ENCODE data around the gene DYRK2.

The DYRK2 gene

GRCh38 chr12:67648521-67649260 lies at the start of gene DYRK2:
Gene DYRK2 (plus strand): TSS chr12:67648745. CDS start chr12:67649134, 389 bp downstream.
- DNase-seq: peak; percentile 75

GRCh38 chr12:67599691-67600090 lies 48.9 kb upstream of the DYRK2 start:
- no peak for DNase-seq

GRCh38 chr12:67601126-67601525 lies 47.4 kb upstream of the DYRK2 start:
- DNase-seq: no peak

- DNase-seq: no peak
Observed at GRCh38 chr12:67609226-67609870, 39.2 kb upstream of the DYRK2 start.

GRCh38 chr12:67613040-67613439 lies 35.5 kb upstream of the DYRK2 start:
- no peak for DNase-seq

GRCh38 chr12:67617629-67618028 lies 30.9 kb upstream of the DYRK2 start:
- no peak for DNase-seq

DNA sequence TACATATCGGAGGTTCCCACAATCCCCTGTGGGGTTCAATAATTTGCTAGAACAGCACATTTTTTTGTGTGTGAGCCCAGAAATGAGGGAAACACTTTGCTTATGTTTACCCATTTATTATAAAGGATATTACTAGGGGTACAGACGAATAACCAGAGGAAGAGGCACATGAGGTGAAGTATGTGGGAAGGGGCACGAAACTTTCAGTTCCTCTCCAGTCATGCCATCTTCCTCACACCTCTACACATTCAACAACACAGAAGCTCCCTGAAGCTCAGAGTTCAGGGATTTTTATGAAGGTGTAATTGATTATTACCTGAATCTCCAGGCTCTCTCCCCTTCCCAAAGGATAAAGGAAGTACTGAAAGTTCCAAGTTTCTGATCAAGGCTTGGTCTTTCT lies 30.2 kb upstream of the DYRK2 start:
- no peak for DNase-seq

DNA sequence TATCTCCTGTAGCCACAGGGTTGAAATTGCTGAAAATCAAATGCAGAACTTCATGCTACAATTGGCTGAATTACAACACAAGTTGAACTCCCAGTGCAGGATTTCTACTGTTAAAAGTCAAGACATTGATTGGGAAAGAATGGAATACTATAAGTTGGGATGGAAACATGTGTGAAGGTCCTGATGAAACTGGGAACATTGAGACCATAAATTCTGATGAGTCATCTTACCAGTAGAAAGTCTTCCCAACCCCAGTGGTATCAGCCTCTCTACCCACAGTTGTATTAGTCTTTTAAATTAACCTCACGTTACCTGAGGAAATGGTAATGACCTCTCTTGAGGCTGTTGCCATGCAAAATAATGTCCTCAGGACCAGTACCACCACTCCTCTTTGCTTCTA lies 27.4 kb upstream of the DYRK2 start:
- DNase-seq: no peak

DNA sequence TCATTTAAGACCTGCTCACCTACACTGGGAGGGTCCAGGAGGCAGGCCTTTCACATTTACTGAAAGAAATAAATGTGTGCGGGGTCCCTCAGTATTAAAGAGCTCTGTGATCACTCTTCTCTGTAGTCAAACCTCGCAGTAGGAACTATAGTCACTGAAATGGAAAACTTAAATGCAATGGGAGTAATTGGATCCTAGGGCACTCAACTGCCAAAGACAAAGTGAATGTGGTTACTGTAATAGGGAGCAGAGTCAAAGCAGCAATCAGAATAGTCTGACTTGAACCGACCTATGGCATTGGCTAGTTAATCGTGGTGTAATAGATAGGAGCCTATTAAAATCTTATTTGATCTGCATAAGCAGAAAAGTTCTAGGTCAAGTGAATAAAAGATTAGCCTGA lies 26.6 kb upstream of the DYRK2 start:
- DNase-seq: no peak

DNA sequence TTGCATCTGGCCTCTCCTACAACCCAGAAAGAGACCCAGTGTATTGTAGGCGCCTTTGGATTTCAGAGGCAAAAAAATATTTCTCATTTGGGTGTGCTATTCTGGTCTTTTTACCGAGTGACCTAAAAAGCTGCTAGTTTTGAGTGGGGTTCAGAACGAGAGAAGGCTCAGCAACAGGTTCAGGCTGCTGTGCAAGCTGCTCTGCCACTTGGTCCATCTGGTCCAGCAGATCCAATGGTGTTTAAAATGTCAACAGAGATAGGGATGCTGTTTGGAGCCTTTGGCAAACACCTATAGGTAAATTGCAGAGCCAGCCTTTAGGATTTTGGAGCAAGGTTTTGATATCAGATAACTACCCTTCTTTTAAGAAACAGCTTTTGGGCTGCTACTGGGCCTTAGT lies 25.3 kb upstream of the DYRK2 start:
- DNase-seq: no peak

GRCh38 chr12:67624355-67624754 lies 24.2 kb upstream of the DYRK2 start:
- no peak for DNase-seq

DNA sequence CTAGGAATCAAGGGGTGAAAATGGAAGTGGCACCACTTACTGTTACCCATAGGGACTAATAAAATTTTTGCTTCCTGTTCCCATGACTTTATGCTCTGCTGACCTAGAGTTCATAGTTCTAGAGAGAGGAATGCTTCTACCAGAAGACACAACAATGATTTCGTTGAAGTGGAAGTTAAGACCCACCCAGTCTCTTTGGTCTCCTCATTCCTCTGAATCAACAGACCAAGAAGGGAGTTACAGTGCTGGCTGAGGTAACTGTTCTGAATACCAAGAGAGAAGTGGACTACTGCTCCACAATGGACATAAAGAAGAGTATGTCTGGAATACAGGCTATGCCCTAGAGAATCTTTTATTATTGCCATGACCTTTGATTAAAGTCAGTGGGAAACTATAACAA lies 23.5 kb upstream of the DYRK2 start:
- no peak for DNase-seq

DNA sequence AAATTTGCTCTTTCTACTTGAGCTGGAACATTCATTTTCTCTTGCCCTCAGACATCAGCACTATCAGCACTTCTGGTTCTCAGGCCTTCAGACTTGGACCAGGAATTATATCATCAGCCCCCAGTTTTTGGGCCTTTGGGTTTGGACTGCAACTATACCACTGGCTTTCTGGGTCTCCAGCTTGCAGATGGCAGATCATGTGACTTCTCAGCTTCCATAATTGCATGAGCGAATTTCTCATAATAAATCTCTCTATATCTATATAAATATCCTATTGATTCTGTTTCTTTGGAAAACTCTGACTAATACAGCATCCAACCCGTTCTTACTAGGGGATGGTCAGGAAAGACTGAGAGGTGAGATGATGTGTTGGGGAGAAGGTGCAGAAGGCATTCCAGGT lies 22.4 kb upstream of the DYRK2 start:
- DNase-seq: no peak

GRCh38 chr12:67630373-67631088 lies 18.0 kb upstream of the DYRK2 start:
- peak; percentile 66 for DNase-seq

GRCh38 chr12:67632005-67632404 lies 16.5 kb upstream of the DYRK2 start:
- no peak for DNase-seq

DNA sequence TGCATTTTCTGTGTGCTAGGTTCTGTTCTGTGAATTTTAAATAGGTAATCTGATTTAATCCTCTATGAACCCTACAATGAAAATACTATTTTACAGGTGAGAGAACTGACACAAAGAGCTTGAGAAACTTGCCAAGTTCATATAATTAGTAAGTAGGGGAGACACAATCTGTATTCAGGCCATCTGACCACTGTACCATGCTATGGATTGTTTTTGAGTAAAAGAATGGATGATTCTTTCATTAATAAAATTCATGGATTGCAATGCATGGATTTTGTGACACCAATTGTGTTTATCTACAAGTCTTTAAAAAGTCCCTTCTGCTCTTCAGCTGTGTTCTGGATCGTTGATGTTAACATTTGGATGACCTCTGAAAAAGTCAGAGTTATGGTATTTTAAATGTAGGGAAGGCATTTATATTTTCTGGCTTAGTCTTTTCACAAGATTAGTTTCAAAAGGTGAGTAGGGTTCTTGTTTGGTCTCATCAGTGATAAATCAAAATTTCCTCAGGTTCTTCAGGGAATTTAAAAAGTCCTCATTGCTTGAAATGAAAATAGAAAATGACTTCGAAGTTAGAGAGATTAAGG lies 15.4 kb upstream of the DYRK2 start:
- DNase-seq: no peak

DNA sequence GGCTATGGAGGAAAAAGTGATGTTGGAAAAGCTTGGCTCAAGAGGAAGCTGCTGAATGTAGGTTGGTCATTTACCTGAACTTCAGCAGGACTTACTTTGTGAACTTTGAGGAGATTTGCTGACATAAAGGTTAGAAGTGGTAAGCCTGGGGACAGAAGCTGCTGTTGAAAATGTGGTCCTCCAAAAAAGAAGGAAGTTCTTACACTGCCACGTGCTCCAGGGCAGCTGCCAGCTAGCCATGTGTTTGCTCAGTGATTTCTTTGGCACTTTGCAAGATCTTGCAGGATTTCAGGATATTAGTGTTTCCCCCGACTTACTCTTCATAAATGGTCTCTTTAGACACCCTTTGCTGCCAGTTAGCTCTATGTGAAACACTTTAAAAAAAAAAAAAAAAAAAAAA lies 14.8 kb upstream of the DYRK2 start:
- DNase-seq: no peak

GRCh38 chr12:67634303-67634761 lies 14.2 kb upstream of the DYRK2 start:
- no peak for DNase-seq

DNA sequence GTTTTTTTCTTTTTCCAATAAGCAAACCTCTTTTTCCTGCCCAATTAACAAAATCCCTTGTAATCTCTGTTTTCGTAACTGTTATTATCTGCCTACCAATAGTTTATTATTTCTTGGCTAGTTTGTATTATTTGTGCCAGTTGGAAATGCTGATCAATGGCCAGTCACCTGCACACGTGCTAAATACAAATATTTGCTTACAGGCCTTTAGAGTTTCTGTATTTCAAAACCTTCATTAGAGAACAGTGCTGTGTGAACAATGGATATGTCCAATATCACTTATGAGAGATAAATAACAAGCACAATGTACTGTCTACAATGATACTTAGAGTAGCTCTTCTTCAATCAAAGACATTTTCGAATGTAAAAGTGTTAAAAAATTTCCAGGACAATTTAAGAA lies 10.8 kb upstream of the DYRK2 start:
- DNase-seq: no peak

DNA sequence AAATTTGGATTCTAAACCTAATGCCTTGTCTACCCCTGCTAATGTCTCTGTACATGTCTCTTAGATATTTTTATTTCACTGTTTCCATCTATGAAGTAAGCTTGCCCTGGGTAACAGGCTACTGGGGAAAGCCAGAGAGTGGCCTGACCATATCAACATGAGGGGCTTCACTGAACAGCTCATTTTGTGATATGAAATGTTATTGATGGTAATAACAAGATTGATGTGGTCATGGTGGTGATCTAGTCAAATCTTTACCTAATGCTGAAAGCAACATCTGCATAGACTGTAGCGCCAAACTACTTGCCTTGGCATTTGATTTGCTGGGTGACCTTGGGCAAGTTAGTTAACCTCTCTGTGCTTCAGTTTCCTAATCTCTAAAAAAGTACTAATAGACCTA lies 9.9 kb upstream of the DYRK2 start:
- DNase-seq: no peak

DNA sequence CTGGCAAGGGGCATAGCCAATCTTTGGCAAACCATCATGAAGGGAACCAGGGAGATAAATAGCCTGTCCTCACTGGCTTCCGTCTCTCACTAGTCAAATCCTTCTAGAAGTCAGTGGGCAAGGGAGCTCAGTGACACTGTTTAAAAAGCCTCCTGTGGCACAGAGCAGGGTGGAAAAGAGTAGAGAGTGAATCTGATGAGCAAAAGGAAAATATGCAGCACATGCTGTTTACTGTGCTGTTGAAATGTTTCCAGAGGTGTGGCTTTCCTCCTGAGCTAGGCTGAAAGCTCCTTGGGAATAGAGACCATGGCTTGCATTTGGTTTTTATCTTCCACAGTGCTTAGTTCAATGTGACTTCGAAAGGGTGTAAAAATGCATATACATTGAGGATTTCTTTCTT lies 7.7 kb upstream of the DYRK2 start:
- DNase-seq: no peak

- no peak for DNase-seq
Observed at GRCh38 chr12:67645126-67645525, 3.4 kb upstream of the DYRK2 start.

DNA sequence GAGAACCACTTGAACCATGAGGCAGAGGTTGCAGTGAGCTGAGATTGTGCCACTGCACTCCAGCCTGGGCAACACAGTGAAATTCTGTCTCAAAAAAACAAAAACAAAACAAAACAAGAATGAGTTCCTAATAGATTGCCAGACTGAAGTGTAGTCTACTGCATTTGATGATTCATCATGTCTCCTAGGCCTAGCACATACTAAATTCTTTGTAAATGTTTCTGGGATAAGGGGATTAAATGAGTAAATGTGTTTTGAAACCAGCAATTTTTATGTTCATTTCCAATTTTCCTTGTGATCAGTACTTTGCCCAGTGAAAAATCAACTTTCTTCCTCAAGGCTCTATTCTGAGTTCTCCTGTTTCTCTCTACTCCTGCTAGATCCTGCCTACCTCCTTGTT lies 2.9 kb upstream of the DYRK2 start:
- no peak for DNase-seq

GRCh38 chr12:67646775-67647174 lies 1.8 kb upstream of the DYRK2 start:
- no peak for DNase-seq

Measured in activated CD4-positive, CD25-positive, alpha-beta regulatory T cell treated with anti-CD3 and anti-CD28 coated beads, Interleukin-2, amount 50 U/mL, for 72 hours (primary cell).